Spleen (tissue), 11 donors: ENCODE results near the gene PTX4. TPM values are rescaled to one million over a fixed set of nuclear protein-coding genes. Genes with fewer than 3 reads are reported as not detected.

ENCODE experiments used
- DNase-seq: peaks from one replicate; pipeline ENCODE4 v3.0.0-alpha.2; 2020
- H3K27ac ChIP-seq, 8 donors: fragments of 200-600 bp; sonication (generic) in 7 of 8; 1 replicate in 4 of 8; 2 replicates in 4 of 8; pipeline versions ENCODE4 v1.5.0 to v1.8.0; 2016 to 2021; ENCODE audit warnings: inconsistent platforms in 4 of 8, mild to moderate bottlenecking in 4 of 8, moderate library complexity in 1 of 8
- H3K27me3 ChIP-seq, 7 donors: fragments of 200-600 bp; sonication (generic) in 6 of 7; replicated peaks in 1 of 7; 1 replicate in 4 of 7; 2 replicates in 3 of 7; pipeline versions ENCODE4 v1.5.0 to v1.8.0; 2016 to 2021; ENCODE audit warnings: inconsistent platforms in 3 of 7, mild to moderate bottlenecking in 1 of 7
- H3K36me3 ChIP-seq, 6 donors: fragments of 200-600 bp; sonication (generic) in 5 of 6; 1 replicate in 4 of 6; 2 replicates in 2 of 6; pipeline versions ENCODE4 v1.5.0 to v1.8.0; 2016 to 2021; ENCODE audit warnings: inconsistent platforms in 2 of 6
- H3K4me1 ChIP-seq, 6 donors: fragments of 200-600 bp; sonication (generic) in 5 of 6; 1 replicate in 3 of 6; 2 replicates in 3 of 6; pipeline versions ENCODE4 v1.5.0 to v1.8.0; 2016 to 2021; ENCODE audit warnings: inconsistent platforms in 3 of 6
- H3K4me3 ChIP-seq, 8 donors: fragments of 200-600 bp; sonication (generic) in 7 of 8; 1 replicate in 4 of 8; 2 replicates in 4 of 8; pipeline versions ENCODE4 v1.5.0 to v1.8.0; 2016 to 2021; ENCODE audit warnings: inconsistent platforms in 4 of 8, mild to moderate bottlenecking in 4 of 8, moderate library complexity in 2 of 8
- H3K9me3 ChIP-seq, 8 donors: fragments of 200-600 bp; sonication (generic) in 7 of 8; 1 replicate in 4 of 8; 2 replicates in 4 of 8; pipeline versions ENCODE4 v1.5.0 to v1.8.0; 2016 to 2021; ENCODE audit warnings: inconsistent platforms in 4 of 8
- CTCF ChIP-seq, 11 experiments: fragments of 200-600 bp in 7 of 11; fragments of 450-650 bp in 4 of 11; sonication (generic) in 4 of 11; IDR thresholded peaks in 8 of 11; conservative IDR thresholded peaks in 3 of 11; 1 replicate in 7 of 11; 2 replicates in 4 of 11; pipeline versions ENCODE4 v1.4.0 to v1.8.0; 2016 to 2021; ENCODE audit warnings: antibody characterized with exemption in 11 of 11, inconsistent platforms in 4 of 11, mild to moderate bottlenecking in 1 of 11
- POLR2A ChIP-seq, 3 donors: fragments of 450-650 bp; IDR thresholded peaks; one replicate each; pipeline ENCODE4 v1.5.1; 2017; ENCODE audit warnings: antibody characterized with exemption in 3 of 3, mild to moderate bottlenecking in 1 of 3
- POLR2AphosphoS5 ChIP-seq, 3 donors: sonication (generic); formaldehyde crosslinking; IDR thresholded peaks; one replicate each; pipeline ENCODE4 v1.5.1; 2017; ENCODE audit warnings: antibody characterized with exemption in 3 of 3
- WGBS, 5 donors: extraction: QIAGEN DNeasy Blood & Tissue Kit in 3 of 5; methylation state at CpG; one replicate each; pipeline versions ENCODE4 v1.1.5 to v1.1.7; 2013 to 2018; 5-methylcytosine and 5-hydroxymethylcytosine counted together
- intact Hi-C: fragments of 100-400 bp; cut with DNase I; formaldehyde crosslinking; loops from one replicate; pipeline ENCODE4 v1.15.0; 2023; ENCODE audit warnings: low total_unique reads
- polyA plus RNA-seq, 3 donors: library from polyadenylated mRNA; stranded (reverse); fragments of 200-250 nt; gene quantifications; one replicate each; pipeline ENCODE4 v1.2.1, GENCODE V29; 2013
- total RNA-seq, 7 donors: library from RNA; depleted of rRNA in 3 of 7; stranded (reverse); fragments of >200 nt in 3 of 7; fragmentation: NEBNext Ultra II Directional in 4 of 7; extraction: Animal tissue kit (Norgen Biotek cat#: 25700) in 4 of 7; gene quantifications; one replicate each; pipeline versions ENCODE4 v1.1.0 to v1.2.1, GENCODE V29; 2016 to 2021
- donor health status: healthy with polysubstance abuse.
- donor health status: DM: no; HTN: no; CAD: no; lungs with moderate emphysema.
- donor health status: DM: no; HTN: no; CAD: no.
- donor health status: Bipolar disorder and iron deficiency.
- donor health status: healthy.
- donor health status: DM: no; HTN: no; CAD: no.
- donor health status: DM: yes; HTN: yes; CAD: no.

The PTX4 gene
- total and polyA plus RNA-seq, 10 donors, result 0.03 to 0.85 (median 0.44) TPM; not detected in 3

GRCh38 chr16:1492923-1493745 lies 4.4 kb upstream of the PTX4 start, which contains the start of gene TELO2:
TELO2 (plus strand) TSS chr16:1493360; CDS start chr16:1494282, 922 bp downstream.
- peak within 1 kb of the TSS; percentile 40 to 93 (median 77) for H3K4me3 ChIP-seq
- H3K36me3 ChIP-seq, result peaks cover 0 to 39% (median 33%) of the 10 kb centered on the region in 6 donors
- intact Hi-C loops, result no loop called here
- 0 to 2% (median 1%) methylated on average over 22 to 89 of the region's 89 CpGs for WGBS, 5 donors
- H3K4me1 ChIP-seq, result peaks cover 15 to 49% (median 29%) of the 10 kb centered on the region in 6 donors
- H3K27ac ChIP-seq, result peak within 1 kb of the TSS; percentile 73 to 94 (median 88)
- peak; percentile 95 for DNase-seq
- no peaks in the 10 kb centered on the region for H3K27me3 ChIP-seq
- H3K9me3 ChIP-seq, result no peaks in the 10 kb centered on the region
- TF ChIP-seq POLR2AphosphoS5 (IDR thresholded peaks at IDR 0.05), result peak; percentile 82 to 87 (median 86)
- no peak for TF ChIP-seq POLR2A (IDR thresholded peaks at IDR 0.05)
- TF ChIP-seq CTCF (IDR thresholded peaks at IDR 0.05 in 8 of 11, conservative IDR thresholded peaks at IDR 0.05 in 3 of 11), result peak in 7 of 11 experiments; percentile 11 to 37 (median 25)

- peaks cover 0 to 31% (median 26%) of the 10 kb centered on the region in 6 donors for H3K36me3 ChIP-seq
- peak; percentile 79 for DNase-seq
- 85 to 91% (median 87%) methylated on average over 23 of the region's 23 CpGs for WGBS, 5 donors
- H3K4me1 ChIP-seq, result peaks cover 15 to 49% (median 29%) of the 10 kb centered on the region in 6 donors
- intact Hi-C loops, result no loop called here
- H3K27ac ChIP-seq, result peak overlapping the region; percentile 73 to 94 (median 88)
- H3K27me3 ChIP-seq, result no peaks in the 10 kb centered on the region
- TF ChIP-seq POLR2AphosphoS5 (IDR thresholded peaks at IDR 0.05) (no peak), POLR2A (IDR thresholded peaks at IDR 0.05) (no peak), CTCF (IDR thresholded peaks at IDR 0.05 in 8 of 11, conservative IDR thresholded peaks at IDR 0.05 in 3 of 11) (no peak)
- peak overlapping the region; percentile 40 to 93 (median 77) for H3K4me3 ChIP-seq
- no peaks in the 10 kb centered on the region for H3K9me3 ChIP-seq
Observed at GRCh38 chr16:1492082-1492922, 3.6 kb upstream of the PTX4 start.

GRCh38 chr16:1491327-1491726 lies 2.6 kb upstream of the PTX4 start:
- no peaks in the 10 kb centered on the region for H3K9me3 ChIP-seq
- H3K27me3 ChIP-seq, result no peaks in the 10 kb centered on the region
- DNase-seq, result peak; percentile 61
- H3K4me1 ChIP-seq, result peaks cover 15 to 48% (median 29%) of the 10 kb centered on the region in 6 donors
- intact Hi-C loops, result no loop called here
- TF ChIP-seq POLR2AphosphoS5 (IDR thresholded peaks at IDR 0.05) (no peak), CTCF (IDR thresholded peaks at IDR 0.05 in 8 of 11, conservative IDR thresholded peaks at IDR 0.05 in 3 of 11) (no peak), POLR2A (IDR thresholded peaks at IDR 0.05) (no peak)
- H3K4me3 ChIP-seq, result no peak overlapping the region
- peaks cover 0 to 21% (median 16%) of the 10 kb centered on the region in 6 donors for H3K36me3 ChIP-seq
- WGBS, 5 donors, result 90 to 97% (median 92%) methylated on average over 12 of the region's 12 CpGs
- no peak overlapping the region for H3K27ac ChIP-seq
